HG03460 (cell line): Measurements from ENCODE around the gene ACVR1B.

Experiments
- ATAC-seq: cut with Tn5 transposase; IDR thresholded peaks from one replicate; pipeline ENCODE4 v1.9.1; 2021; ENCODE audit not compliant: unreplicated experiment

ACVR1B gene

DNA sequence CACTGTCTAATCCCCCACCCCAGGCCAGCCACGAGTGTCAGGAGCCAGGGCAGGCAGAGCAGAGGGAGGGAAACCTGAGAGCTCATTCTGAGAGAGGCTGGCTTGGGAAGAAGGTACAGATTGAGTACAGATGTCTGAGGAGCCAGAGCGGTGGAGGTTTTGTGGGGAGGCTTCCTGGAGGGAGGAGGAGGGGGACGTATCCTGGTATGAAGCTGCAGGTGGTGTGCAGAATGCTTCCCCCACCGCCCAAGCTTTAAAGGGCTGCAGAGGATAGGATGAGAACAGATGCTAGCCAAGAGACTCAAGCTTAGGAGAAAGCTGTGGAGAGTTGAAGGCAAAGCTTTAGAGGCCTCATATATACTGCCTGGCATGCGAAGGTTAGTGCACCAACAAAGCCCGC, 52.1 kb downstream of the ACVR1B start:
- no peak for ATAC-seq

DNA sequence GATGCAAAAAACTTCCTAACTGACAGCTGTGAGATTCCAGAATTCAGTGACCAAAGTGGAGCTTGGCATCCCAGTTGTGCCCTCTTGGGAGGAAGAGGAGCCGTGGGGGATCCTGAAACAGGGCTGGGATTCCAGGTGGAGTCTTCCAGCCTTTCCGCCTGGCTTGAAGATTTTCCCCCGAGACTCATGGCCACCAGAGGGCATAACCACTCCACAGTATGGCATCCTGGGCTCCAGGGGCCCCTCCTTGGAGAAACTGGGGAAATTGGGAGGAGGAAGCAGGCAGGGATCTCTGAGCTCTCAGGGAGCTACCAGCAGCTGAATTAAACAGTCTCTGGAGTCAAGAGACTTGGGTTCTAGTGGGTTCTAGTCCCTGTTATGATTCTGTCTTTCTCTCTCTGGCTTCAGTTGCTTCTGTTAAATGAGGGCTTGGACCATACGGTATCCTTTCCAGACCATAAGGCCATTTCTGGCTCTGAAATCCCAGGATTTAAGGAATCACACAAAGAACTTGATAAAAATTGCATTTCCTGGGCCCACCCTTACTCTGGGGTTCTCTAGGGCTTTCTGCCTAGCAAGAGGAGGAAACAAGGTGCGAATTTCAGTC, 52.6 kb downstream of the ACVR1B start:
- ATAC-seq = no peak

DNA sequence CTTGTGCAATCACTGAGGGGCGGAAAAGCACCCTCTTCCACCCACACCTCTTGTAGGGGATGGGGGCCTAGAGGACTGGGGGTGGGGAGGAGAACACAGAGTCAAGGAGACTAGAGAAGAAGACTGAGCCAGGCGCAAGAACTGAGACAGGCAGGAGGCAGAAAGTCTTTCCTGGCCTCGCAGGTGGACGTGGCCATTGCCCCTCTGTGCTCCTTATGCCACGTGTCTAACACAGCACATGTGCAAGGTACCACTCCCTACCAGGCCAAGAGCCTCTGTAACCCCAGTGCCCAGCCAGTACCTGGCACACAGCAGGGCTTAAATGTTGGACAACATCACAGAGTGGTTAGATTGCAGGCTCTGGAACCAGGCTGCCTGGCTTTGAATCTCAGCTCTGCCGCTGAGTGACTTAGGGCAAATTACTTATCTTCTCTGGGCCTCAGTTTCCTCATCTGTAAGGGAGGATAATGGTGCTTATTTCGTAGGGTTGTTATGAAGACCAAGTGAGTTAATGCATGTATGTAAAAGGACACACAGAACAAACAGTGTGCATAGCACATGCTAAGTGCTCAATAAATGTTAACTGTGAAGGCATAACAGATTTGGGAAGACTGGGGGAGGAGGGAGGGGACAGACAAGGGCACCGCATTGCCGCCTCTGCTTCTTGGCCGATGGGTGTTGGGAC, 53.9 kb downstream of the ACVR1B start:
- no peak for ATAC-seq

DNA sequence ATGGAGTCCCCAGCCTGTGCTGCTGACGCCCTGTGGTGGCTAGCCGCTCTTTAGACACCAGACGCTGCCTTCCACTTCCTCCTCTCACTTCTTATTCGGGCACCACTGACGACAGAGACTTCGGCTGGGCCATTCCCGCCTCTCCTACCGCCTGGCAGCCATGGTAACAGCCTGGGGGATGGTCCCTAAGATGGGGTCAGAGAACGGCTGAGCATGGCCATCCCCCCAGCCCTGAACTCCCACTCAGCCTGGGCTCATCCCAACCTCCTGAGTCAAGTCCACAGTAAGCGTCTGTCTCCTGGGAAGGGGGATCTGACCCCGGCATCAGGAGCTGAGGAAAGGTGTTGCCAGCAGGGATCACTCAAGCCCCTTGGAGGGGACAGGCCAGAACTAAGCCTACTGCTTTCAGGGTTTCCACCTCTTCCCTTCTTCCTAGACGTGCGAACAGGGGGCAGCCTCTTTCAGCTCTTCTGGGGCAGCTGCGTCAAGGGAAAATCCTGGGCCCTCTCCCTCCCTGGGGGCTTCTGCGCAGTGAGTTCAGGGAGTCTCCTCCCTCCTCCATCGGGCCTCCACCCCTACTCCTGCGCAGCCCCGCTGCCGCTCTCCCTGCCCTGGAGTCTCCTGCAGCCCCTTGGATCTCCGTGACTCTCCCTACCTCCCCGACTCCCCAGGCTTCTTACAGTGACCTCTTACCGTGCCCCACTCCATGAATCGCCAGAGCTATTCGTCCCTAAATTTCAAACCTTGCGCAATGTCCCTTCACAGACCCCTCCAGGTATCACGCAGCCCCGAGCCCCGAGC, 54.6 kb downstream of the ACVR1B start:
- ATAC-seq = peak; percentile 59

DNA sequence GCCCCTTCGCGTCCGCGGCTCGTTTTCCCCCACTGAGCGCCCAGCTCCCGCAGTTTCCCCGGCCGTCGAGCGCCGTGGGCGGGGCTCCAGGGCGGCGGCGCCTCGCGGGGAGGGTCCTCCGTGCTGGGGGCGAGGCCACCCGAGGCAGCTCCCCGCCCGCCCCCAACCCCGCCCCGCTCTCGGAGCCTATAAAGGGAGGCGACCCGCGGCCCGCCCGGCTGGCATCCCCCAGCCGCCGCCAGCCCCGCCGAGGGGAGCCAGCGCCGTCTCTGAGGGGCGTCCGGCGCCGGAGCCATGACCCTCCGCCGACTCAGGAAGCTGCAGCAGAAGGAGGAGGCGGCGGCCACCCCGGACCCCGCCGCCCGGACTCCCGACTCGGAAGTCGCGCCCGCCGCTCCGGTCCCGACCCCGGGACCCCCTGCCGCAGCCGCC, 55.2 kb downstream of the ACVR1B start, which contains the start of gene TAMALIN:
Gene TAMALIN (plus strand): TSS at position 221 of the 432 bp plus-strand sequence. CDS start 74 bp downstream, at position 295.
- ATAC-seq = no peak

DNA sequence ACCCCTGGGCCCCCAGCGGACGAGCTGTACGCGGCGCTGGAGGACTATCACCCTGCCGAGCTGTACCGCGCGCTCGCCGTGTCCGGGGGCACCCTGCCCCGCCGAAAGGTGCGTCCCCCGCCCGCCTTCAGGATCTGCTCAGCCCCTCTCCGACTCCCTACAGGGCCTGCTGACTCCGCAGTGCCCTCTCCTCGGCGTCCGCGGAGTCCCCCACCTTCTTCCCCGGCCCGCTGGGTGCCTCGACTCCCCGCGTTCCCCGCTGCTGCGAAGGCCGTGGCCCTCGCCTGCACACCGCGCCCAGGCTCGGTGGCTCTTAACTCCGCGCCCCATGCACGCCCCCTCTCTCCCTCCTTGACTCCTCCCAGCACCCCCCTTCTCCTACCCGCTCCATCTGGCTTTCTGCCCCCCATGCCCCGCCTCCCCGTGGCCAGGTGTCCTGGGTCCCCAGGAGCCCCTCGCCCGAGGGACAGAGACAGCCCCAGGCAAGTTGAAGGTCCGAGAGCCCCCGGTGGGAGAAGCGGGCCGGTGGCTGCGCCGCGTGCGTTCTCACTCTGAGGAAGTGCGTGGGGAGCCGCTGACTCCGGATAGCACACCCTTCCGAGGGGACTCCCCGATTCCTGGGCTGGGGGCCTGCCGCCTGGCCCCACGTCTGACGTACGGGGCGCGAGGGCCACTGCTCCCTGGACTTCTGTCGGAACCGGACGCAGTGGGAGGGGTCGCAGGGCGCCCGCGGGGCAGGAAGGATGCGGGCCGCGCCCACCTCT, 55.8 kb downstream of the ACVR1B start:
- no peak for ATAC-seq

DNA sequence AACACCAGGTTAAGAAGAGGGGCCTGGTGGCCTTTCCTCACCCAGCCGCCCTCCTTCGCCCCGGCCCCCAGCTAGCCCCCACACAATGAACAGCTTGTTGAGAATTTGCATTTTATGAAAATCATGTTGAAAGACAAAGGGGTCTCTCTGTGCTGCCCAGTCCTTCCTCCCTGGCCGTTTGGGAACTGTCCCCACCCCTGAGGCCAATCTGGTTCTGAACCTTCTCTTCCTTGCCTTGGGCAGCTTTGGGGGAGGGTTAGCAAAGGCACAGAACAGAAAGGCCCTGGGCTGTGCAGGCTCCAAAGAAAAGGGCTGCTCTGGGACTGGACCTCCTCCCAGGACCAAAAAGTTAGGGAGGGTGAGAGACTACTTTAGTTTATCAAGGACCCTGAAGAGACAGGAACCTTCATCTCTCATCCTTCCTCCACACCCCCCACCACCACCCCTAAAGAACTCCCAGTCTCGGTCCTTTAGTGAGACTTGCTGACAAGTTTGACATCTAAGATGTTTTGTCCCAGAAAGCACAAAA, 56.5 kb downstream of the ACVR1B start:
- no peak for ATAC-seq

DNA sequence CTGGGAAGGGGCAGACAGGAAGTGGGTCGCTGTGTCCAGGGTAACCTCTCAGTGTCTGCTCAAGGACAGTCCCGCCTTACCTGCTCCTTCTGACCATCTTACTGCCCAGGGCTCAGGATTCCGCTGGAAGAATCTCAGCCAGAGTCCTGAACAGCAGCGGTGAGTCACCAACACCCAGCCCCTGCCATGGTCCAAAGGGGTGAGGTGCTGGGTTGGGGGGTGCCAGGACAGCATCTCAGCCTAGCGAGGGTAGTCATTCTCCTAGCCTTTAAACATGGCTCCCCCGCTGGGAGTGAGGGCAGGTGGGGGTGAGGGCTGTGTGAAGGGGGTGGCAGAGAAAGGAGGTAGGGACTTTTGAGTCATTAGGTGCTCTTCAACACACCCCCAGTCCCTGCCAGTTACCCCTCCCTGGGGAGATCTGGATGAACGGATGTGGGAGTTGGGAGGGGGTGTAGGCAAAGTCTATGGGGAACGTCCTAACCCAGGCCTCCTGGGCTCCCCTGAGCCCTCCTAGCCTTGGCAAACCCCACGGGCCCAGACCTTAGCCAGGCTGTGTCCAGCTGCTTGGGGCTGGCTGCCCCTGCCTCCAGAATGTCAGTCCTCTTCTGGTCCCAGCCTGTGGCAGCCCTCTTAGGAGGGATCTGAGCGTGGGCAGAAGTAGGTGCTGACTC, 57.7 kb downstream of the ACVR1B start:
- ATAC-seq = no peak

DNA sequence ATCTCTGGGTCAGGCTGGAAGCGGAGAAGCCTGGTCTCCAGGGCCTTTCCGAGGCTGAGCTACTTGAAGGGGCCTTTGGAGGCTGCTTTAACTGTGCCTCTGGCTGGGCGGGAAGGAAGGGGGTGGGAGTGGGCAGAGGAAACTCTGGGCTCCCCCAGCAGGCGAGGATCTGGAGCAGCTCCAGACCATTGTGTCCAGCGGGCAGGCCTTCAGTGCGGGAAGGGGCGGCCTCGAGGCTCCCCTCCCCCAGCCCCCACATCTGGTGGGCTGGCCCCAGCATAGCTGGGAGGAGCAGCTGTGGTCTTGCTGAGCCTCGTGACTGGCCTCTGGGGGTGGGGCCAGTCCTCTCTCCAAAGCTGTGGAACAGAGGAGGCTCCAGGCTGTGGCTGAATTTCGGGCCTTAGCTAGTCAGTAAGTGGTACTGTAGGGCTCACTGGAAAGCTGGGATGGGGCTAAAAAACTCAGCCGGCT, 58.7 kb downstream of the ACVR1B start:
- no peak for ATAC-seq

DNA sequence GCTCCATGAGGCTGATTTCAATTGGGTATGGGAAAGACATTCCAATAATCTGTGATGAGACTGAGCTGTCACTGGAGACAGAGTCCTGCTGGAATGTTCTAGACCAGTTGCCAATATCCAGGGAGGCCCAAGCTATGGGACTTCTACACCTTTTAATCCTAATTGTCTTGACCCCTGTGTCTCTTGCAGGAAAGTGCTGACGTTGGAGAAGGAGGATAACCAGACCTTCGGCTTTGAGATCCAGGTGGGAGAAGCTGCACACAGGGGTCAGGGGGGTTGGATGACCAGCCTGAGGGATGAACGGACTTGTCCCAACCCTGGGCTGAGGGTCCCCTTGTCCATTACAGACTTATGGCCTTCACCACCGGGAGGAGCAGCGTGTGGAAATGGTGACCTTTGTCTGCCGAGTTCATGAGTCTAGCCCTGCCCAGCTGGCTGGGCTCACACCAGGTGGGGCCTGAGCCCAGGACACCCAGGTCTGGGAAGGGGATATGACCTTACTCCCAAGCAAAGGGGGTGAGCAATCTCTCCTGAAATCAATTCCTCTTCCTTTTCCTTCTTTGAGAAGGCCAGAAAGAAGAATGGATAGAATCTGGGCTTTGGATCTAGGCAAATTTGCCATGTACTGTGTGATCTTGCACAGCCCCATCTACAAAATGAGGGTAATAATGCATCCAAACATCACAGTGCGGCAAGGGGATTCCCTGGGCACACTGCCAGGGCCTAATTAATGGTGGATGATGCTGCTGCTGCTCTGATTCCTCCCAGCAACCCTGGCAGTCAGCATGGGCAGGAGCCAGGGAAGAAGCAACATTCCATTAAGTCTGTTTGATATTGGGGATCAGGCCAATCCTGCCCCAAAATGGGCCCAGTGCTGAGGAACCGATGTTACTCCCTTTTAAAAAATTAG, 59.4 kb downstream of the ACVR1B start:
- no peak for ATAC-seq

DNA sequence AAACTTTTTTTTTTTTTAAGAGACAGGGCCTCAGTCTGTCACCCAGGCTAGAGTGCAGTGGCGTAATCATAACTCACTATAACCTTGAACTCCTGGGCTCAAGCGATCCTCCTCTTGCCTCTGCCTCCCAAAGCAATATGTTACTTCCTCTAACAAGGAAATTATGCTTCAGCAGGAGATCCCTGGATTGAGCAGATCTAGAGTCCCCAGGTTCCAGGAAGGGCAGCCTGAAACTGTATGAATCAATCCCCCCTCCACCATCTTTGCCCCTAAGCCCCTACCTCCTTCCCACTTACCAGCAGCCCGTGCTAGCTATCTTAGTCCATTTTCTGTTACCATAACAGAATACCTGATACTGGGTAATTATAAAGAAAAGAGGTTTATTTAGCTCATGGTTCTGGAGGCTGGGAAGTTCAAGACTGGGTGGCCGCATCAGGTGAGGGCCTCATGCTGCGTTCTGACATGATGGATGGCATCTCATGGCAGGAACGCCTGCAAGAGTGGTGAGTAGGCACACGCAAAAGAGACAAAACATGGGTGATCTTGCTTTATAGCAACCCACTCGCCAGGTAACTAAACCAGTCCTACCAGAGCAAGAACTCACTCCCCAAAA, 60.2 kb downstream of the ACVR1B start:
- no peak for ATAC-seq

DNA sequence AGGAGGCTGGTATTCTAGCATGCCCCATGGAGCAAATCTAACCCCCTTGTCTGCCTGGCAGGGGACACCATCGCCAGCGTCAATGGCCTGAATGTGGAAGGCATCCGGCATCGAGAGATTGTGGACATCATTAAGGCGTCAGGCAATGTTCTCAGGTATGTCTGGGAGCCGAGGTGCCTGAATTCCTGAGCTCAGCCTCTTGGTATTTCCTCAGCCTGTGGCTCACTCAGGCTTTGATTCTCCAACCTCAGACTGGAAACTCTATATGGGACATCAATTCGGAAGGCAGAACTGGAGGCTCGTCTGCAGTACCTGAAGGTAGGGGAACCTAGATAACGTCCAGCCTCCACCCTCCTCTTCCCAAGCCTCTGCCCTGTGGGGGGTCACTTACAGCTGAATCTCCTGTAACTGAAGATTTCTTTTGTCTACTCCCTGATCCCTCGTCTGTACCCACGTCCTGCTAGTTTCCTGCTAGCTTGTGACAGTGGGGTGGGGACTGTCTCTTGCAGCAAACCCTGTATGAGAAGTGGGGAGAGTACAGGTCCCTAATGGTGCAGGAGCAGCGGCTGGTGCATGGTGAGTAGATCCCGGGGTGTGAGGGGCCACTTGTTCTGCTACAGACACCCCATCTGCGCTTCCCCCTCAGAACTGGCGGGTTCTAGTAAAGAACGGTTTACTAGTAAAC, 62.3 kb downstream of the ACVR1B start:
- ATAC-seq = no peak

DNA sequence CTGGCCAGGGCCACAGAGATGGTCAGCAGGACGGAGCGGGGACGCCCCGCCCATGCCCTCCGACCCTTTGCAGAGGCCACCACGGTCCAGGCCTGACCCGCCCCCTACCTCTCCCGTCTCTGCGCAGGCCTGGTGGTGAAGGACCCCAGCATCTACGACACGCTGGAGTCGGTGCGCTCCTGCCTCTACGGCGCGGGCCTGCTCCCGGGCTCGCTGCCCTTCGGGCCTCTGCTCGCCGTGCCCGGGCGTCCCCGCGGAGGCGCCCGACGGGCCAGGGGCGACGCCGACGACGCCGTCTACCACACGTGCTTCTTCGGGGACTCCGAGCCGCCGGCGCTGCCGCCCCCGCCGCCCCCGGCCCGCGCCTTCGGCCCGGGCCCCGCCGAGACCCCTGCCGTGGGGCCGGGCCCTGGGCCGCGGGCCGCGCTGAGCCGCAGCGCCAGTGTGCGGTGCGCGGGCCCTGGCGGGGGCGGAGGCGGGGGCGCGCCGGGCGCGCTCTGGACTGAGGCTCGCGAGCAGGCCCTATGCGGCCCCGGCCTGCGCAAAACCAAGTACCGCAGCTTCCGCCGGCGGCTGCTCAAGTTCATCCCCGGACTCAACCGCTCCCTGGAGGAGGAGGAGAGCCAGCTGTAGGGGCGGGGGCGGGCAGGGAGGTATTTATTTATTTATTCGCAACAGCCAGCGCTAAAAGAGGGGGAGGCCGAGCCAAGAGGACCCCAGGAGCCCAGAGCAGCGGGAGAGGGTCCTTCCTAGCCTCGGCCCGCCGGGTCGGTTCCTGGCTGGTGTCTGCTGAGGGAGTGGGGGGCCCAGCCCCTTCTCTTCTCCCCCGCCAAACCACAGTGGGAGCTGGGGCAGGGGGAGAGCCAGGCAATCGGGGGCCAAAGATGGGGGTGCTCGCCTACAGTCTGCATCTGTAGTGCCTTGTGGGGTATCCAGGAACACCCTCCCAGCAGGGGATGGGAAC, 63.4 kb downstream of the ACVR1B start:
- no peak for ATAC-seq

DNA sequence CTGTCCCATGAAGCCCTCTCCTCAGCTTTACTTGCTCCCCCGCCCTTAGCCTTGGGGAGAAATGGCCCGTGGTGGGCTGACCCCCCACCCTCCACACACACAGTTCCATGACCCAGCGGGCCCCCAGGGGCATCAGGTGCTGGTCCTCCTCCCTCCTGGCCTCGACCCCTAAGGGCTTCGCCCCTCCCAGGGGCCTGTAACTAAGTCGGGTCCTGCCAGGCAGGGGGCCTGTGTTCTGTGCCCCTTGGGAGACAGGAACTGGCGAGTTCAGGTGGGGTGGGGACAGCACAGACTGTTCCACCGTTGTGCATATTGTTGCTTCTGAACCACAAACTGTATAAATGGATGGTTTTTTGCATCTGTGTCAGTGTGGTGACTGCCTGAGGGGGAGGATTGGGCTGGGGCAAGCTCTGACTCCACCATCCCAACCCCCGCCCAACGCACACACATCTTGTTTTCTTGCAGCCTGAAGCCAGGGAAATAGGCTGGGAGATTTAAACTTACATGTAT, 64.1 kb downstream of the ACVR1B start:
- ATAC-seq = no peak

DNA sequence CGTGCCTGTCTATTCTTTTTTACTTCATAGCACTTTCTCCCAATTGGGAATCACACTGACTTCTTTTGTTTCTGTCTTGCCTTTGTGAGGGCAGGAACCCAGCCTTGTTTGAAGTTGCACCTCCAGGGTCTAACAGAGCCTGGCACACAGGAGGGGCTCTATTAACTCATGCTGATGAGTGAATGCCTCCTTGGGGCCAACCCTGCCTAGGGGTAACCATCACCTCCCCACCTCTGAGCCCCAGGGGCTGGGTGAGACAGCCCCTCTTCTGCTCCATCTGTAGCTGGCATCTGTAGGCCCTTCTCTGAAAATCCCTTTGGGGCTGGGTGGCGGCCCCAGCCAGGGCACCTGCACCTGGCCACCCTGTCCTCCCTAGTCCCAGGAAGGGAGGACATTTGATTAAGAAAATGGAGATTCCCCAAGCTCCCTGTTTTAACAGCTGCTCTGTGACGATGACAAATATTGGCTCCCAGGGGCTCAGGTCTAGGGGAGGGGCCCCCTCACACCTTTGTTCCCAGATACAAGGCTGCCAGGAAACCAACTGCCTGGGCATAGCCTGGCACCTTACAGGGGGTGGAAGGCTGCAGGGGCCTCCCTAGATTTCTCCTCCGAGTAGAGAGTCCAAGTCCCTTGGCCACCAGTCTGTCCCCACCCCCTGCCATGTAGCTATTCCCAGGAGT, 67.1 kb downstream of the ACVR1B start:
- ATAC-seq = no peak

DNA sequence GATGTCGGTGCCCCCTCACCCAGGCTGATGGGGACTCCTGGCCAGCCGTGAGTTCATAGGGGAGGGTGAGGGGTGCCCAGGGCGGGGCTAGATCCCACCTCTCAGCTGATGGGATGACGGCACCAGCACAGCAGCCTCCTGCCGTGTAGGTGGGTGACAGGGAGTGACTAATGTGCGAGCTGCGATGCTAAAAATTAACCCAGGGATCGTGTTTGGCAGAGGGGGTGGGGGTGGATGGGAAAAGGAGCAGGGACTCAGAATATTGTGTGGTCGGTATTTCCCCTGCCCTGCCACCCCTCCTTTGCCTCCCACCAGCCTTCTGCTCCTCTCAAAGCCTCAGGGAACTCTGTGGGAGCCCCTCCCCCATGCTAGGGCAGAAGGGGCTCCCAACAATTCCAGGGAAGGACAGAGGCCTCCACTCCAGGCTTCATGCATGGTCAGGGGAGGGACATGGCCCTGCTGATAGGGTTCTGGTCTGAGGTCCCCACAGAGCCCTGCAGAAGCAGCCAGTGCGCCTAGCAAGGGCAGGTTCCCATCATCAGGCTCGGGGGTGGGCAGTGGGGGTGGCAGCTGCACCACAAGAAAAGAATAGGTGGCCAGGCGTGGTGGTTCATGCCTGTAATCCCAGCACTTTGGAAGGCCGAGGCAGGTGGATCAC, 67.7 kb downstream of the ACVR1B start:
- ATAC-seq = no peak
